Activated CD8-positive, alpha-beta T cell treated with anti-CD3 and anti-CD28 coated beads for 36 hours (primary cell): ENCODE measurements around the gene PRKAG2. TPM values are rescaled to one million over a fixed set of nuclear protein-coding genes. Genes with fewer than 3 reads are reported as not detected.

Experiments
- ATAC-seq: fragments of 200-7000 bp; cut with Tn5 transposase; one replicate; pipeline ENCODE4 v1.10.0; 2021; ENCODE audit warnings: mild to moderate bottlenecking, moderate library complexity
- CTCF ChIA-PET: fragments of 350-600 bp; sonication (Branson Sonifier 250); formaldehyde crosslinking; loops from one replicate; lab custom pipeline; 2021; ENCODE audit warnings: antibody characterized with exemption; lab: Charles Lee
- POLR2A ChIA-PET: fragments of 350-600 bp; sonication (Branson Sonifier 250); formaldehyde crosslinking; loops from one replicate; lab custom pipeline; 2021; ENCODE audit warnings: antibody characterized with exemption; lab: Charles Lee
- DNase-seq: peaks from one replicate; pipeline ENCODE4 v3.0.0-alpha.2; 2020
- H3K27ac Mint-ChIP-seq: one replicate; pipeline ENCODE4 v1.8.0; 2021; ENCODE audit warnings: mild to moderate bottlenecking, mixed read lengths
- H3K27me3 Mint-ChIP-seq: one replicate; pipeline ENCODE4 v1.8.0; 2021; ENCODE audit warnings: mixed read lengths
- H3K36me3 Mint-ChIP-seq: one replicate; pipeline ENCODE4 v1.8.0; 2021; ENCODE audit warnings: low read depth, mixed read lengths
- H3K4me1 Mint-ChIP-seq: one replicate; pipeline ENCODE4 v1.8.0; 2021; ENCODE audit warnings: low read depth, mixed read lengths
- H3K4me3 Mint-ChIP-seq: one replicate; pipeline ENCODE4 v1.8.0; 2021; ENCODE audit warnings: mild to moderate bottlenecking, moderate library complexity, mixed read lengths
- H3K9me3 Mint-ChIP-seq: one replicate; pipeline ENCODE4 v1.8.0; 2021; ENCODE audit warnings: mixed read lengths
- CTCF ChIP-seq: fragments of 200-600 bp; IDR thresholded peaks from one replicate; pipeline ENCODE4 v1.8.0; 2022; ENCODE audit warnings: antibody characterized with exemption, mild to moderate bottlenecking
- intact Hi-C: fragments of 100-400 bp; cut with micrococcal nuclease; formaldehyde crosslinking; loops from one replicate; pipeline ENCODE4 v1.10.0; 2022
- total RNA-seq, 2 experiments: library from RNA; stranded (reverse); gene quantifications; one replicate each; pipeline ENCODE4 v1.2.3, GENCODE V29; 2021

PRKAG2 gene
- total RNA-seq, 2 experiments from 2014 or later = 17.0 to 19.2 TPM

DNA sequence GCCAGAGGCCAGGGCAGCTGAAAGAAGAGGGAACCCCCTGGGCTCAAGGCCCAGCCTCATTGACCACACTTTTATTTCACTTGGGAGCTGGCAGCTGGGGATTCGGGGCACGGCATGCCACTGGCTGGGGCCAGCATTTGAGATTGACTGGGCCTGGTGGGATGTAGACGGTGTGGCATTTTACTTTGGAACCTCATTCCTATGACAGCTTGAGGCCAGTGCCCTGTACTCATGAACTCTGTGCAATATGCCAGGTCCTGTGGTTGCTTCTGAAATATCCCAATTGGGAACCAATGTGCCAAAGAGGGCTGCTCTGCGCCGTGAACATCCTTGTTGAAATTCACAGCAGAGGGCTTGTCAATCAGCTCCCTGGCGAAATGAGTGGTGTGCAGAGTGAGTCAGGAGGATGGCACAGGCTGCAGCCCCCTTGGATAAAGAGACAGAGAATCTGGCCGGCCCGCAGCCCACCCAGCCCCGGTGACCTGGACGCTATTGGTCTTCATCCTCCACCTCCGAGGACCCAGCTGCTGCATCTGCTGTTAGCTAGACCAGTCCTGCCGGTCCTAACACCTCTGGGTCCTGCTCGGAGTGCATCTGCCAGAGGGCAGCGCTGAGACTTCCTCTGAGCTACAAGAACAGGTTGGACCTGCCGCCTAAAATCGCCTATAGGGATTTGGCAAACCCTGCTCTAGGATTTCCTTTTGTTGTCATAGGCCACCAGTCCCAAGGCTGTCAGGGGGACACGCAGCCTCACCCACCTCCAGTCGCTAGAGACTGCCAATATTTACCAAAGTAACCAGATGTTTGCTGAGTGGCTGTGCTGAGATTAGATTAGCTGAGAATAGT is 58.0 kb downstream of the PRKAG2 start:
- CTCF ChIA-PET = interaction anchor here (1.5 kb wide), 1 partner anchor 59 kb away, joined by 4 read pairs; no protein-coding TSS in a partner anchor

DNA sequence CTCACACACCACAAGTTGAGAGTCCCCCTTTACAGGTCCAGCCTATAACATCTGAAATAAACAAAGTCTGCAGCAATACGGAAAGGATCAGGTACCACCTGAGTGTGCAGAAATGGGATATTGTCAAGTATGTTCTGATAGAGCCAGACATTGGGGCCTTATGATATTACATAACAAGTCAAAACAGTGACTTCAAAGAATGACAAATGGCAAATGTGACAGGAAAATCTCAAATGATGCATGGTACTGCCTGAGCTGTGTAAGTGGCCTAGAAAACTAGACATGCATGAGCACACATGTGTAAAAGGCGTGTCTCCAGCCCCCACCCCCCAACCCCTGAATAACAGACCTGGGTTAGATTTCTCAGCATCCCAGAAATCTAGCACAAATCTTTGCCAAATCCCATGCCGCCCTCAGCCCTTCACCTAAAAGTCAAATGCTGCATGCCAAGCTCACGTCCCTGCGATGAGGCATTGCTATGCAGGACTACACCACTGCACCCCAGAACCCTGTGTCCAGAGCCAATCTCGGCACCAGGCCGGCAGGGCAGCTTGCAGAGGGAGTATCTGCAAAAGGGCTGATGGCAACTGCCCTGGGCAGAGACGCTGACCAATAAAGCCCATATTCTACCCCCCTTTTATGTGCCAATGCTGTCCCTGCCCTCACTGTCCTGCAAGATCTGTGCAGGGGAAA is 58.8 kb downstream of the PRKAG2 start:
- H3K4me3 Mint-ChIP-seq = no peak overlapping the region
- CTCF ChIA-PET = no interaction called here
- no peak overlapping the region for H3K27ac Mint-ChIP-seq
- H3K36me3 Mint-ChIP-seq = no peaks in the 10 kb centered on the region
- POLR2A ChIA-PET = interaction anchor here (1.5 kb wide), 1 partner anchor 20 kb away, joined by 3 read pairs; no protein-coding TSS in a partner anchor
- no peaks in the 10 kb centered on the region for H3K27me3 Mint-ChIP-seq
- no peak for TF ChIP-seq CTCF
- no peak for ATAC-seq
- peaks cover 14% of the 10 kb centered on the region for H3K4me1 Mint-ChIP-seq
- no peaks in the 10 kb centered on the region for H3K9me3 Mint-ChIP-seq
- no peak for DNase-seq
- intact Hi-C loops = no loop called here

More for the DNA sequence above, 58.0 kb downstream of the PRKAG2 start:
- Mint-ChIP-seq H3K4me1 (peaks cover 13% of the 10 kb centered on the region), H3K9me3 (no peaks in the 10 kb centered on the region), H3K27ac (no peak overlapping the region), H3K27me3 (no peaks in the 10 kb centered on the region), H3K36me3 (no peaks in the 10 kb centered on the region), H3K4me3 (no peak overlapping the region)
- DNase-seq (no peak), ATAC-seq (no peak)
- intact Hi-C loops = no loop called here
- POLR2A ChIA-PET = interaction anchor here (1.5 kb wide), 1 partner anchor 20 kb away, joined by 3 read pairs; no protein-coding TSS in a partner anchor
- no peak for TF ChIP-seq CTCF

- ATAC-seq (no peak), DNase-seq (no peak)
- Mint-ChIP-seq H3K4me1 (peaks cover 14% of the 10 kb centered on the region), H3K36me3 (no peaks in the 10 kb centered on the region), H3K4me3 (no peak overlapping the region), H3K27ac (no peak overlapping the region), H3K27me3 (no peaks in the 10 kb centered on the region), H3K9me3 (no peaks in the 10 kb centered on the region)
- intact Hi-C loops = no loop called here
- ChIA-PET CTCF (no interaction called here), POLR2A (interaction anchor here (1.5 kb wide), 1 partner anchor 34 kb away, joined by 4 read pairs; no protein-coding TSS in a partner anchor)
- TF ChIP-seq CTCF = no peak
These were observed 59.6 kb downstream of the PRKAG2 start for GRCh38 chr7:151817315-151817690.

GRCh38 chr7:151816562-151817314 is 60.2 kb downstream of the PRKAG2 start:
- intact Hi-C loops = no loop called here
- TF ChIP-seq CTCF = no peak
- H3K4me3 Mint-ChIP-seq = no peak overlapping the region
- DNase-seq (no peak), ATAC-seq (no peak)
- H3K36me3 Mint-ChIP-seq = no peaks in the 10 kb centered on the region
- CTCF ChIA-PET = no interaction called here
- H3K4me1 Mint-ChIP-seq = peaks cover 14% of the 10 kb centered on the region
- no peaks in the 10 kb centered on the region for H3K9me3 Mint-ChIP-seq
- H3K27me3 Mint-ChIP-seq = no peaks in the 10 kb centered on the region
- H3K27ac Mint-ChIP-seq = no peak overlapping the region
- POLR2A ChIA-PET = interaction anchor here (1.5 kb wide), 1 partner anchor 35 kb away, joined by 4 read pairs; no protein-coding TSS in a partner anchor
